ENCODE results near the gene PGGT1B.

Gene PGGT1B

GRCh38 chr5:115243412-115243811 lies 19.3 kb downstream of the PGGT1B start:
- no peak for DNase-seq (ENCODE audit: extremely low spot score)
- POLR2A ChIA-PET: no interaction called here
- TF ChIP-seq CTCF (IDR thresholded peaks at IDR 0.05; ENCODE audit: control extremely low read depth, extremely low read depth, low read depth, missing control alignments): no peak
- CTCF ChIA-PET: interaction anchor here (1.3 to 3.4 kb wide), 4 partner anchors 11 to 146 kb away, joined by 4 to 17 read pairs (median 4); no protein-coding TSS in a partner anchor

GRCh38 chr5:115241881-115242642 lies 20.6 kb downstream of the PGGT1B start:
- no peak for DNase-seq (ENCODE audit: extremely low spot score)
- CTCF ChIA-PET: interaction anchor here (1.2 to 3.4 kb wide), 4 partner anchors 10 to 144 kb away, joined by 3 to 17 read pairs (median 6); partner anchors contain the start of gene PGGT1B
- POLR2A ChIA-PET: no interaction called here
- TF ChIP-seq CTCF (IDR thresholded peaks at IDR 0.05; ENCODE audit: control extremely low read depth, extremely low read depth, low read depth, missing control alignments): no peak

GRCh38 chr5:115237066-115237465 lies 25.6 kb downstream of the PGGT1B start:
- no peak for DNase-seq (ENCODE audit: extremely low spot score)
- ChIA-PET CTCF (interaction anchor here (1.0 to 1.1 kb wide), 2 partner anchors 14 to 259 kb away, joined by 3 read pairs; no protein-coding TSS in a partner anchor), POLR2A (no interaction called here)
- TF ChIP-seq CTCF (IDR thresholded peaks at IDR 0.05; ENCODE audit: control extremely low read depth, extremely low read depth, low read depth, missing control alignments): no peak

GRCh38 chr5:115236599-115236998 lies 26.1 kb downstream of the PGGT1B start:
- ChIA-PET POLR2A (no interaction called here), CTCF (interaction anchor here (1.0 to 1.1 kb wide), 2 partner anchors 14 to 258 kb away, joined by 3 read pairs; no protein-coding TSS in a partner anchor)
- TF ChIP-seq CTCF (IDR thresholded peaks at IDR 0.05; ENCODE audit: control extremely low read depth, extremely low read depth, low read depth, missing control alignments): no peak
- no peak for DNase-seq (ENCODE audit: extremely low spot score)

- TF ChIP-seq CTCF (IDR thresholded peaks at IDR 0.05; ENCODE audit: control extremely low read depth, extremely low read depth, low read depth, missing control alignments): no peak
- ChIA-PET CTCF (interaction anchor here (0.7 to 1.7 kb wide), 6 partner anchors 11 to 197 kb away, joined by 3 to 7 read pairs (median 4); no protein-coding TSS in a partner anchor), POLR2A (no interaction called here)
- DNase-seq (ENCODE audit: extremely low spot score): no peak
These were observed 31.1 kb downstream of the PGGT1B start for GRCh38 chr5:115231598-115231997.

GRCh38 chr5:115229606-115230005 lies 33.1 kb downstream of the PGGT1B start:
- ChIA-PET CTCF (no interaction called here), POLR2A (no interaction called here)
- no peak for DNase-seq (ENCODE audit: extremely low spot score)
- TF ChIP-seq CTCF (IDR thresholded peaks at IDR 0.05; ENCODE audit: control extremely low read depth, extremely low read depth, low read depth, missing control alignments): no peak

Data from GM10248 (cell line).